Activated CD8-positive, alpha-beta T cell treated with anti-CD3 and anti-CD28 coated beads for 36 hours (primary cell): ENCODE data around the gene EYS. TPM values are rescaled to one million over a fixed set of nuclear protein-coding genes. Genes with fewer than 3 reads are reported as not detected.

Experiments used
- ATAC-seq: fragments of 200-7000 bp; cut with Tn5 transposase; one replicate; pipeline ENCODE4 v1.10.0; 2021; ENCODE audit warnings: mild to moderate bottlenecking, moderate library complexity
- CTCF ChIA-PET: fragments of 350-600 bp; sonication (Branson Sonifier 250); formaldehyde crosslinking; loops from one replicate; lab custom pipeline; 2021; ENCODE audit warnings: antibody characterized with exemption; lab: Charles Lee
- POLR2A ChIA-PET: fragments of 350-600 bp; sonication (Branson Sonifier 250); formaldehyde crosslinking; loops from one replicate; lab custom pipeline; 2021; ENCODE audit warnings: antibody characterized with exemption; lab: Charles Lee
- DNase-seq: peaks from one replicate; pipeline ENCODE4 v3.0.0-alpha.2; 2020
- H3K27ac Mint-ChIP-seq: one replicate; pipeline ENCODE4 v1.8.0; 2021; ENCODE audit warnings: mild to moderate bottlenecking, mixed read lengths
- H3K27me3 Mint-ChIP-seq: one replicate; pipeline ENCODE4 v1.8.0; 2021; ENCODE audit warnings: mixed read lengths
- H3K36me3 Mint-ChIP-seq: one replicate; pipeline ENCODE4 v1.8.0; 2021; ENCODE audit warnings: low read depth, mixed read lengths
- H3K4me1 Mint-ChIP-seq: one replicate; pipeline ENCODE4 v1.8.0; 2021; ENCODE audit warnings: low read depth, mixed read lengths
- H3K4me3 Mint-ChIP-seq: one replicate; pipeline ENCODE4 v1.8.0; 2021; ENCODE audit warnings: mild to moderate bottlenecking, moderate library complexity, mixed read lengths
- H3K9me3 Mint-ChIP-seq: one replicate; pipeline ENCODE4 v1.8.0; 2021; ENCODE audit warnings: mixed read lengths
- intact Hi-C: fragments of 100-400 bp; cut with micrococcal nuclease; formaldehyde crosslinking; loops from one replicate; pipeline ENCODE4 v1.10.0; 2022
- total RNA-seq, 2 experiments: library from RNA; stranded (reverse); gene quantifications; one replicate each; pipeline ENCODE4 v1.2.3, GENCODE V29; 2021
- TF ChIP-seq, protein P1 (sequence below): fragments of 200-600 bp; IDR thresholded peaks from one replicate; pipeline ENCODE4 v1.8.0; 2022; ENCODE audit warnings: antibody characterized with exemption, mild to moderate bottlenecking

EYS gene
- total RNA-seq, 2 experiments from 2014 or later: not detected

DNA sequence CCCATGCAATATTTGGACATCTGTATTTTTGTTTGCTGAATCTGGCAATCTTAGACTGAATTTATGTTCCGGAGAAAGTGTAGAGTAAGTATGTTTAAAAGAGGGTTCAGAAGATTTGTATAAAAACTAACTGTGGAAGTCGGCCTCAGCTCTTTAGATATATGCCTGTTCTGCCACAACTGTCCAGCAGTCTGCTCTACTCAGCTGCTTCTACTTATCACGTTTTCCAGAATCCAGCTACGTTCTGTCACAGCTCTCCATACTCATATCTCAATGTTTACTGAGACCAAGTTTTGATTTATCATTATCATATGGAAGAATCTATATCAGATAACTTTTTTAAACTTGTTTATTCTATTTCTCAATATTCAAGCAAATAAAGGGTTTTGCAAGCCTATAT, 721.3 kb downstream of the EYS start:
- intact Hi-C loops: no loop called here
- H3K4me3 Mint-ChIP-seq: no peak overlapping the region
- ATAC-seq: no peak
- TF ChIP-seq, protein P1, sequence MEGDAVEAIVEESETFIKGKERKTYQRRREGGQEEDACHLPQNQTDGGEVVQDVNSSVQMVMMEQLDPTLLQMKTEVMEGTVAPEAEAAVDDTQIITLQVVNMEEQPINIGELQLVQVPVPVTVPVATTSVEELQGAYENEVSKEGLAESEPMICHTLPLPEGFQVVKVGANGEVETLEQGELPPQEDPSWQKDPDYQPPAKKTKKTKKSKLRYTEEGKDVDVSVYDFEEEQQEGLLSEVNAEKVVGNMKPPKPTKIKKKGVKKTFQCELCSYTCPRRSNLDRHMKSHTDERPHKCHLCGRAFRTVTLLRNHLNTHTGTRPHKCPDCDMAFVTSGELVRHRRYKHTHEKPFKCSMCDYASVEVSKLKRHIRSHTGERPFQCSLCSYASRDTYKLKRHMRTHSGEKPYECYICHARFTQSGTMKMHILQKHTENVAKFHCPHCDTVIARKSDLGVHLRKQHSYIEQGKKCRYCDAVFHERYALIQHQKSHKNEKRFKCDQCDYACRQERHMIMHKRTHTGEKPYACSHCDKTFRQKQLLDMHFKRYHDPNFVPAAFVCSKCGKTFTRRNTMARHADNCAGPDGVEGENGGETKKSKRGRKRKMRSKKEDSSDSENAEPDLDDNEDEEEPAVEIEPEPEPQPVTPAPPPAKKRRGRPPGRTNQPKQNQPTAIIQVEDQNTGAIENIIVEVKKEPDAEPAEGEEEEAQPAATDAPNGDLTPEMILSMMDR: no peak
- no peaks in the 10 kb centered on the region for H3K4me1 Mint-ChIP-seq
- H3K36me3 Mint-ChIP-seq: no peaks in the 10 kb centered on the region
- H3K27me3 Mint-ChIP-seq: no peaks in the 10 kb centered on the region
- CTCF ChIA-PET: no interaction called here
- POLR2A ChIA-PET: no interaction called here
- no peak for DNase-seq
- H3K9me3 Mint-ChIP-seq: peaks cover 4% of the 10 kb centered on the region
- no peak overlapping the region for H3K27ac Mint-ChIP-seq

DNA sequence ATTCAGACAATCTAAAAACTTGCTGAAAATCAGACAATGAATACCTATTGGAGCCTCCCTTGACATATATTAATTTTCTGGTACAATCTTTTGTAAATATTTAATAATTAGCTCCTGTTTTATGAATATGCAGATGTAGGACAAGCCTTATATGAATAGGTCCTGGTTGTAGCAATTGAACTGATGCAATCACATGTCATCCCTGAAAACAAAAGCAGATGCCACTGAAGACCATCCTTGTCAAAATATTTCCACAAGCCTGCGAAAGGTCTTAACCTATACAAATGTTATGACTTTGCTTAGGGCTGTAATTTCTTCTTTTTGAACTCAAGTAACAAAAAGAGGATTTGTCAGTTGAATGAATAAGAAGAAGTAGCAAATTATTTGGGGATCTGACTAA, 722.1 kb downstream of the EYS start:
- Mint-ChIP-seq H3K9me3 (peaks cover 4% of the 10 kb centered on the region), H3K27me3 (no peaks in the 10 kb centered on the region), H3K36me3 (no peaks in the 10 kb centered on the region), H3K4me3 (no peak overlapping the region), H3K4me1 (no peaks in the 10 kb centered on the region), H3K27ac (no peak overlapping the region)
- CTCF ChIA-PET: no interaction called here
- DNase-seq: no peak
- TF ChIP-seq, protein P1: no peak
- intact Hi-C loops: no loop called here
- ATAC-seq: no peak
- POLR2A ChIA-PET: no interaction called here

DNA sequence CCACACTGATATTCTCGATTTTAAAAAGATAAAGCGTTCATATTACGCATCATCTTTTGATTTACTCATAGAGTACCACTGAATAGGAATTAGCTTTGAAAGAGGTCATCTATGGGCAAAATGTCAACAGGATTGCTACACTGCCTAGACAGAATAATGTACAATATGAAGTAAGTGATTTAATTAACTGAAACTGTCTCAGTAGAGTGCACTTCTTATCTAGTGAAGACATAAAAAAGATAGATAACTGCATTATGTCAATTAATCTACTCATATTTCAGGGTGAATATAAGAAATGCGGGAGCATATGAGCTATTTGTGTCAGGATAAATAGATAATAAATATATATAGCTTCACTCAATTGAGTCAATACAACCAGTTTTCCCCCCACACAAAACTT, 723.9 kb downstream of the EYS start:
- Mint-ChIP-seq H3K4me3 (no peak overlapping the region), H3K9me3 (peaks cover 4% of the 10 kb centered on the region), H3K27me3 (no peaks in the 10 kb centered on the region), H3K27ac (no peak overlapping the region), H3K4me1 (no peaks in the 10 kb centered on the region), H3K36me3 (no peaks in the 10 kb centered on the region)
- POLR2A ChIA-PET: no interaction called here
- intact Hi-C loops: no loop called here
- CTCF ChIA-PET: no interaction called here
- TF ChIP-seq, protein P1: no peak
- DNase-seq: no peak
- ATAC-seq: no peak

DNA sequence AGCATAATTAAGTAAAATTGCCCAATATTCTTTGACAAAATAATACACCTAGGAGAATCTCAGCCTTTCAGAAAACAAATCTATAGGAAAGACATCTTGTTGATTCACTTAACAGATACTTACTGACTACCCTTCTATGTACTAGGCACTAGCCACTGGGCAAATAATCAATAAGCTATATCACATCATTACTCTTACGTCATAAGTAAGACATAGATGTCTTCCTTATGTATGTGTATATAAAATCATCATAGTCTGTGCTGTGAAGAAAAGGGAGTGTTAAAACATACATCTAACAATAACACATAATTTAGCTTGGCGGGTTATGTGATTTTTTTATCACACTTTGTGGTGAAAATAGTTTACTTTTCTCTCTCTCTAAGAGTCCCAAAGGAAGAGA, 733.9 kb downstream of the EYS start:
- Mint-ChIP-seq H3K27ac (no peak overlapping the region), H3K27me3 (no peaks in the 10 kb centered on the region), H3K9me3 (peaks cover 9% of the 10 kb centered on the region), H3K4me1 (no peaks in the 10 kb centered on the region), H3K36me3 (no peaks in the 10 kb centered on the region), H3K4me3 (no peak overlapping the region)
- ChIA-PET CTCF (no interaction called here), POLR2A (no interaction called here)
- DNase-seq: no peak
- intact Hi-C loops: no loop called here
- no peak for ATAC-seq
- TF ChIP-seq, protein P1: no peak

DNA sequence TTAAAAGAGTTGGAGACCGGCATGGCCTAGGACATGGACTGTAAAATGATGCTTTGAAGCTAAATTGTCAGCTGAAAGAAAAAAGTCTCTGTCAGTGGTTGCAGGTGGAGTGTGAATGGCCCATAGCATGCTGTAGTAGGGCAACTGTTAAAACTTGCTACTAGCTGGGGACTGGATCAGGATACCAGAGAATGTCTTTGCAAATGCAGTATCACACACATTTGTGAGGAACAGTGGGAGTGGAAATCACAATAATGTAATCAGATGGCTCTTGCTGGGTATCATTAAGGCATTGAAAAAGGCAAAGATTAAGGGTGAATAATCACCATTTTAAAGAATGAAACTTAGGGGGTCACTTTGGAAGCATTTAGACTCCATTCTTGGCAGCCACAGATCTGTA, 737.9 kb downstream of the EYS start:
- DNase-seq (no peak), ATAC-seq (no peak)
- intact Hi-C loops: no loop called here
- ChIA-PET POLR2A (no interaction called here), CTCF (no interaction called here)
- Mint-ChIP-seq H3K36me3 (no peaks in the 10 kb centered on the region), H3K4me3 (no peak overlapping the region), H3K27ac (no peak overlapping the region), H3K4me1 (no peaks in the 10 kb centered on the region), H3K27me3 (no peaks in the 10 kb centered on the region), H3K9me3 (peaks cover 9% of the 10 kb centered on the region)
- TF ChIP-seq, protein P1: no peak
